Trophoblast cell (in vitro differentiated cells and primary cell): ENCODE measurements around the gene NOXA1.

Experiments
- DNase-seq, 2 donors: peaks; one replicate each; pipeline ENCODE4 v3.0.0-alpha.2; 2016
- H2AFZ ChIP-seq: 2 replicates; pipeline ENCODE4 v1.6.1; 2013; ENCODE audit warnings: low read length, moderate library complexity, mild to moderate bottlenecking; ENCODE audit not compliant: insufficient read depth, poor library complexity
- H2AK5ac ChIP-seq: 2 replicates; pipeline ENCODE4 v1.6.1; 2013; ENCODE audit warnings: mild to moderate bottlenecking, low read length
- H2BK120ac ChIP-seq: 2 replicates; pipeline ENCODE4 v1.6.1; 2013; ENCODE audit warnings: low read length, mild to moderate bottlenecking, moderate library complexity; ENCODE audit not compliant: insufficient read depth, poor library complexity
- H2BK12ac ChIP-seq: 2 replicates; pipeline ENCODE4 v1.6.1; 2013; ENCODE audit warnings: mild to moderate bottlenecking, low read length, moderate library complexity
- H2BK5ac ChIP-seq: 2 replicates; pipeline ENCODE4 v1.6.1; 2013; ENCODE audit warnings: low read length, low read depth, moderate library complexity, mild to moderate bottlenecking; ENCODE audit not compliant: poor library complexity
- H3K14ac ChIP-seq: 2 replicates; pipeline ENCODE4 v1.6.1; 2013; ENCODE audit warnings: mild to moderate bottlenecking, low read length
- H3K18ac ChIP-seq: 2 replicates; pipeline ENCODE4 v1.6.1; 2013; ENCODE audit warnings: mild to moderate bottlenecking, low read length
- H3K23ac ChIP-seq: 2 replicates; pipeline ENCODE4 v1.6.1; 2013; ENCODE audit warnings: low read length
- H3K27ac ChIP-seq: 2 replicates; pipeline ENCODE4 v1.5.1; 2013; ENCODE audit warnings: low read depth, mild to moderate bottlenecking, inconsistent platforms, low read length, moderate library complexity
- H3K27me3 ChIP-seq: 2 replicates; pipeline ENCODE4 v1.6.1; 2013; ENCODE audit warnings: inconsistent platforms, mild to moderate bottlenecking, low read length, moderate library complexity; ENCODE audit not compliant: insufficient read depth
- H3K36me3 ChIP-seq, 2 experiments: 1 replicate in 1 of 2; 2 replicates in 1 of 2; pipeline ENCODE4 v1.6.1; 2013; ENCODE audit warnings: low read length in 2 of 2, mild to moderate bottlenecking in 2 of 2, moderate library complexity in 1 of 2; ENCODE audit not compliant: insufficient read depth in 2 of 2, control insufficient read depth in 1 of 2
- H3K4ac ChIP-seq: 2 replicates; pipeline ENCODE4 v1.6.1; 2013; ENCODE audit warnings: low read depth, mild to moderate bottlenecking, low read length, moderate library complexity
- H3K4me1 ChIP-seq, 2 experiments: 1 replicate in 1 of 2; 2 replicates in 1 of 2; pipeline ENCODE4 v1.6.1; 2013; ENCODE audit warnings: low read length in 2 of 2, mild to moderate bottlenecking in 2 of 2, moderate library complexity in 1 of 2; ENCODE audit not compliant: insufficient read depth in 2 of 2, control insufficient read depth in 1 of 2
- H3K4me2 ChIP-seq: 2 replicates; pipeline ENCODE4 v1.6.1; 2013; ENCODE audit warnings: inconsistent platforms, mild to moderate bottlenecking, low read length, moderate library complexity
- H3K4me3 ChIP-seq: 2 replicates; pipeline ENCODE4 v1.5.1; 2013; ENCODE audit warnings: mild to moderate bottlenecking, low read depth, low read length, inconsistent platforms
- H3K79me1 ChIP-seq: one replicate; pipeline ENCODE4 v1.6.1; 2013; ENCODE audit warnings: low read length
- H3K79me2 ChIP-seq: 2 replicates; pipeline ENCODE4 v1.6.1; 2013; ENCODE audit warnings: low read length, mild to moderate bottlenecking; ENCODE audit not compliant: control insufficient read depth, insufficient read depth, poor library complexity
- H3K9ac ChIP-seq: 2 replicates; pipeline ENCODE4 v1.6.1; 2013; ENCODE audit warnings: mild to moderate bottlenecking, low read length
- H3K9me3 ChIP-seq: 2 replicates; pipeline ENCODE4 v1.6.1; 2013; ENCODE audit warnings: low read depth, mild to moderate bottlenecking, control low read depth, inconsistent platforms, low read length; ENCODE audit not compliant: insufficient read depth
- H4K12ac ChIP-seq: 2 replicates; pipeline ENCODE4 v1.6.1; 2013; ENCODE audit warnings: low read depth, mild to moderate bottlenecking, low read length, moderate library complexity
- H4K8ac ChIP-seq: 2 replicates; pipeline ENCODE4 v1.6.1; 2013; ENCODE audit warnings: low read depth, mild to moderate bottlenecking, low read length, moderate library complexity
- H4K91ac ChIP-seq: one replicate; pipeline ENCODE4 v1.6.1; 2013; ENCODE audit warnings: low read depth, mild to moderate bottlenecking, low read length, moderate library complexity
- WGBS: extraction: QIAGEN DNeasy Blood & Tissue Kit; methylation state at CpG from one replicate; pipeline ENCODE4 v1.1.7; 2013; ENCODE audit warnings: missing lambda C conversion rate; ENCODE audit not compliant: insufficient read length, insufficient coverage; ENCODE audit errors: extremely low coverage; 5-methylcytosine and 5-hydroxymethylcytosine counted together

The NOXA1 gene

GRCh38 chr9:137415451-137415850 is 7.7 kb upstream of the NOXA1 start:
- H3K4ac ChIP-seq = no peak overlapping the region

GRCh38 chr9:137416006-137416562 is 7.1 kb upstream of the NOXA1 start:
- H2BK5ac ChIP-seq = no peak overlapping the region
- H3K27ac ChIP-seq = no peak overlapping the region
- H3K18ac ChIP-seq = no peak overlapping the region
- H3K9me3 ChIP-seq = no peaks in the 10 kb centered on the region
- no peak overlapping the region for H4K91ac ChIP-seq
- no peak overlapping the region for H2AFZ ChIP-seq
- no peak overlapping the region for H2AK5ac ChIP-seq
- H2BK12ac ChIP-seq = no peak overlapping the region
- H3K4me1 ChIP-seq = peaks cover 0 to 5% of the 10 kb centered on the region in 2 experiments
- H3K23ac ChIP-seq = no peak overlapping the region
- no peaks in the 10 kb centered on the region for H3K79me1 ChIP-seq
- no peak overlapping the region for H3K14ac ChIP-seq
- no peak overlapping the region for H3K4me2 ChIP-seq
- no peak overlapping the region for H4K8ac ChIP-seq
- no CpG with 5 or more reads among the region's 23 CpGs for WGBS
- DNase-seq = no peak
- no peak overlapping the region for H3K4ac ChIP-seq
- H3K4me3 ChIP-seq = no peak overlapping the region
- no peak overlapping the region for H3K9ac ChIP-seq
- H3K36me3 ChIP-seq = no peaks in the 10 kb centered on the region
- no peak overlapping the region for H4K12ac ChIP-seq
- no peaks in the 10 kb centered on the region for H3K79me2 ChIP-seq
- no peak overlapping the region for H2BK120ac ChIP-seq
- no peaks in the 10 kb centered on the region for H3K27me3 ChIP-seq

More at GRCh38 chr9:137415451-137415850, 7.7 kb upstream of the NOXA1 start:
- no peak overlapping the region for H3K4me2 ChIP-seq
- H3K79me1 ChIP-seq = no peaks in the 10 kb centered on the region
- no peak overlapping the region for H4K8ac ChIP-seq
- no peak overlapping the region for H3K18ac ChIP-seq
- H3K23ac ChIP-seq = no peak overlapping the region
- no peak overlapping the region for H2BK120ac ChIP-seq
- no peak overlapping the region for H3K14ac ChIP-seq
- H3K9me3 ChIP-seq = no peaks in the 10 kb centered on the region
- no peak overlapping the region for H4K91ac ChIP-seq
- H3K9ac ChIP-seq = peak overlapping the region; percentile 64
- no peak overlapping the region for H2BK12ac ChIP-seq
- H4K12ac ChIP-seq = no peak overlapping the region
- no peak overlapping the region for H2AFZ ChIP-seq
- H3K27me3 ChIP-seq = no peaks in the 10 kb centered on the region
- no peak overlapping the region for H3K4me3 ChIP-seq
- no peak overlapping the region for H2BK5ac ChIP-seq
- WGBS = no CpG with 5 or more reads among the region's 5 CpGs
- no peak overlapping the region for H3K27ac ChIP-seq
- H3K4me1 ChIP-seq = peaks cover 0 to 7% of the 10 kb centered on the region in 2 experiments
- peaks cover 2% of the 10 kb centered on the region for H3K79me2 ChIP-seq
- H2AK5ac ChIP-seq = no peak overlapping the region
- no peak for DNase-seq
- H3K36me3 ChIP-seq = no peaks in the 10 kb centered on the region

- no peak overlapping the region for H3K14ac ChIP-seq
- no peaks in the 10 kb centered on the region for H3K79me2 ChIP-seq
- no peaks in the 10 kb centered on the region for H3K27me3 ChIP-seq
- no peak overlapping the region for H2AFZ ChIP-seq
- no peak overlapping the region for H3K18ac ChIP-seq
- H4K8ac ChIP-seq = no peak overlapping the region
- H3K4ac ChIP-seq = no peak overlapping the region
- no peak overlapping the region for H3K4me2 ChIP-seq
- no peaks in the 10 kb centered on the region for H3K36me3 ChIP-seq
- DNase-seq = no peak
- no peak overlapping the region for H4K91ac ChIP-seq
- no peak overlapping the region for H3K9ac ChIP-seq
- H3K23ac ChIP-seq = no peak overlapping the region
- WGBS = no CpG with 5 or more reads among the region's 45 CpGs
- no peak overlapping the region for H2AK5ac ChIP-seq
- H3K79me1 ChIP-seq = no peaks in the 10 kb centered on the region
- H4K12ac ChIP-seq = no peak overlapping the region
- H2BK12ac ChIP-seq = no peak overlapping the region
- H3K27ac ChIP-seq = no peak overlapping the region
- H2BK120ac ChIP-seq = no peak overlapping the region
- peaks cover 0 to 4% of the 10 kb centered on the region in 2 experiments for H3K4me1 ChIP-seq
- H2BK5ac ChIP-seq = no peak overlapping the region
- no peak overlapping the region for H3K4me3 ChIP-seq
- no peaks in the 10 kb centered on the region for H3K9me3 ChIP-seq
Observed at GRCh38 chr9:137416563-137417151, 6.5 kb upstream of the NOXA1 start.

- Histone ChIP-seq H3K4me3 (no peak overlapping the region), H4K8ac (no peak overlapping the region), H3K79me1 (peaks cover 2% of the 10 kb centered on the region), H3K4ac (no peak overlapping the region), H3K4me2 (no peak overlapping the region), H3K4me1 (peaks cover 3% of the 10 kb centered on the region in 2 experiments), H2BK12ac (no peak overlapping the region), H3K9ac (no peak overlapping the region), H3K79me2 (peaks cover 2% of the 10 kb centered on the region), H2BK120ac (no peak overlapping the region), H3K18ac (no peak overlapping the region), H3K14ac (no peak overlapping the region), H3K36me3 (no peaks in the 10 kb centered on the region), H2BK5ac (no peak overlapping the region), H4K12ac (no peak overlapping the region), H2AK5ac (no peak overlapping the region), H3K27ac (no peak overlapping the region), H3K27me3 (no peaks in the 10 kb centered on the region), H3K9me3 (no peaks in the 10 kb centered on the region), H3K23ac (no peak overlapping the region), H4K91ac (no peak overlapping the region), H2AFZ (no peak overlapping the region)
- no CpG with 5 or more reads among the region's 99 CpGs for WGBS
- no peak for DNase-seq
Observed at GRCh38 chr9:137417161-137418021, 5.8 kb upstream of the NOXA1 start.
